ENCODE measurements around the gene THOC7.

Gene THOC7

DNA sequence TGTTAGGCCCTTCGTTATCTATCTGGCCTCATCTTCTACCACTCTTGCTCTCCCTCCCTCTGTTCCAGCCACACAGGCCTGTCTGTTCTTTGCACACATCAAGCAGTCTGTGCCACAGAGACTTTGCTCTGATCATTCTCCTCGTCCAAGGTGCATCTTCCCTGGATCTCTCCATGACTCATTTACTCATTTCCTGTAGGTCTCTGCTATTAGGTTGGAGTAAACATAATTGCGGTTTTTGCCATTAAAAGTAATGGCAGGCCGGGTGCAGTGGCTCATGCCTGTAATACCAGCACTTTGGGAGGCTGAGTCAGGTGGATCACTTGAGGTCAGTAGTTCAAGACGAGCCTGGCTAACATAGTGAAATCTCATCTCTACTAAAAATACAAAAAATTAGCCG is 54.0 kb downstream of the THOC7 start:
- Histone ChIP-seq H3K27ac (ENCODE audit: insufficient read depth, low read length, poor library complexity, severe bottlenecking) (no peak overlapping the region), H3K4me3 (ENCODE audit: insufficient read depth, low read depth, low read length, poor library complexity, severe bottlenecking) (no peak overlapping the region), H3K36me3 (ENCODE audit: control insufficient read depth, insufficient read depth, low read length) (no peaks in the 10 kb centered on the region), H3K9me3 (ENCODE audit: control insufficient read depth, low read length) (no peaks in the 10 kb centered on the region), H3K27me3 (replicated peaks; ENCODE audit: control insufficient read depth, insufficient read depth, low read length, poor library complexity, severe bottlenecking) (no peaks in the 10 kb centered on the region), H3K4me1 (ENCODE audit: control insufficient read depth, insufficient read depth, low read length, poor library complexity, severe bottlenecking) (no peaks in the 10 kb centered on the region)
- DNase-seq, result no peak

DNA sequence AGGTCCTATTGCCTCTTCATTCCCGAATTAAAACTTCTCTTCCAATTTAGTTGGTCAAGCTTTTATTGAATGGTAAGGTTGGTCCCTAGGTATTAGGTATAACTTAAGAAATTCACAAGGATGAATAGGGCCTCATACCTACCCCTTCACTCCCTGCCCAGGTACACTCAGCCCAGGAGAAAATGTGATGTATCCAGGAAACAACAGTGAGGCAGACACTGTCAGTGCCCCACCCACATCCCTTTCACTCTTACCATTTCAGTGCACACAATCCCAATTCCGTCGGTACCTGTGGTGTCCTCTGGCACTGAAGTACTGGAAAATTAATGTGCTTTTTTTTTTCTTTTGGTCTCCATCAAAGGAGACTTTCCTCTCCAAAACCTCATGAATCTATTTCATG is 55.0 kb downstream of the THOC7 start:
- no peak overlapping the region for H3K4me3 ChIP-seq (ENCODE audit: insufficient read depth, low read depth, low read length, poor library complexity, severe bottlenecking)
- H3K4me1 ChIP-seq (ENCODE audit: control insufficient read depth, insufficient read depth, low read length, poor library complexity, severe bottlenecking), result no peaks in the 10 kb centered on the region
- H3K36me3 ChIP-seq (ENCODE audit: control insufficient read depth, insufficient read depth, low read length), result no peaks in the 10 kb centered on the region

DNA sequence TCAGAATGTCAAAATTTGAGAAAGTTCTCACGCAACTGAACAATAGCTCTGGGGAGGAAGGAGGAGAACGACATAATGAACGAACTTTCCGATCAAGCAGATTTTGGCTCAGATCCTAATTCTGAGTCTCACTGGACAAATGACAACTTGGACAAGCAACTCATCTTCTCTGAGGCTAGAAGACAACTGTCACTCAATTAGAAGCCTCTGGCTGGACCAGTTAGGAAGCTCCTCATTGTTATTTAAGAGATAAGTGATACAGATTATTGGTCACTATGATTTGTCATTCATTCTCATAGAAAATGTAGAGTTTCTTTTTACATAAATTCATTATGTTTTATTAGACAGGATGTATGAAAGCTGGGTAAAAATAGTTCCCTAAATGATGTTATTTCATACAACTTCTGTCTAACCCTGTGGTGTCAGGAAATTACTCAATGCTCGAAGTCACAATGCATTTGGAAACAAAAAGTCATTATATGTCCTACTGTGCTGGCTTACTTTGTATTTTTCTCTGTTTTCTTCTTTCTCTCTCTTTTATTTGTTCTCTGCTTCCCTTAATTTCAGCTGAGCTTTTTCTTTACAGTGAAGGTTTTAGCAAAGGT is 55.5 kb downstream of the THOC7 start:
- Histone ChIP-seq H3K27me3 (replicated peaks; ENCODE audit: control insufficient read depth, insufficient read depth, low read length, poor library complexity, severe bottlenecking) (no peaks in the 10 kb centered on the region), H3K9me3 (ENCODE audit: control insufficient read depth, low read length) (no peaks in the 10 kb centered on the region), H3K4me1 (ENCODE audit: control insufficient read depth, insufficient read depth, low read length, poor library complexity, severe bottlenecking) (no peaks in the 10 kb centered on the region), H3K36me3 (ENCODE audit: control insufficient read depth, insufficient read depth, low read length) (no peaks in the 10 kb centered on the region), H3K27ac (ENCODE audit: insufficient read depth, low read length, poor library complexity, severe bottlenecking) (no peak overlapping the region), H3K4me3 (ENCODE audit: insufficient read depth, low read depth, low read length, poor library complexity, severe bottlenecking) (no peak overlapping the region)
- DNase-seq, result no peak

More for the DNA sequence above, 55.0 kb downstream of the THOC7 start:
- no peak overlapping the region for H3K27ac ChIP-seq (ENCODE audit: insufficient read depth, low read length, poor library complexity, severe bottlenecking)
- no peaks in the 10 kb centered on the region for H3K27me3 ChIP-seq (replicated peaks; ENCODE audit: control insufficient read depth, insufficient read depth, low read length, poor library complexity, severe bottlenecking)
- DNase-seq, result no peak
- H3K9me3 ChIP-seq (ENCODE audit: control insufficient read depth, low read length), result no peaks in the 10 kb centered on the region

DNA sequence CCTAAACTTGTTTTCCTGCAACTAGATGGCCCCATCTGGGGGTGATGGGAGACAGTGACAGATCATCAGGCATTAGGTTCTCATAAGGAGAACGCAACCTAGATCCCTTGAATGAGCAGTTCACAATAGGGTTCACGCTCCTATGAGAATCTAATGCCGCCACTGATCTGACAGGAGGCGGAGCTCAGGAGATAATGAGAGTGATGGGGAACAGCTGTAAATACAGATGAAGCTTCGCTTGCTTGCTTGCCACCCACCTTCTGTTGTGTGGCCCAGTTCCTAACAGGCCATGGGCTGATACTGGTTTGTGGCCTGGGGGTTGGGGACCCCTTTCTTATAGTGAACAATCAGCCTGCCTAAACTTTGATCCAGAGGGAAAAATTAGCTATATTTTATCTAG is 59.7 kb downstream of the THOC7 start:
- Histone ChIP-seq H3K4me3 (ENCODE audit: insufficient read depth, low read depth, low read length, poor library complexity, severe bottlenecking) (no peak overlapping the region), H3K9me3 (ENCODE audit: control insufficient read depth, low read length) (no peaks in the 10 kb centered on the region), H3K4me1 (ENCODE audit: control insufficient read depth, insufficient read depth, low read length, poor library complexity, severe bottlenecking) (no peaks in the 10 kb centered on the region), H3K27ac (ENCODE audit: insufficient read depth, low read length, poor library complexity, severe bottlenecking) (no peak overlapping the region), H3K36me3 (ENCODE audit: control insufficient read depth, insufficient read depth, low read length) (no peaks in the 10 kb centered on the region), H3K27me3 (replicated peaks; ENCODE audit: control insufficient read depth, insufficient read depth, low read length, poor library complexity, severe bottlenecking) (no peaks in the 10 kb centered on the region)
- DNase-seq, result no peak

DNA sequence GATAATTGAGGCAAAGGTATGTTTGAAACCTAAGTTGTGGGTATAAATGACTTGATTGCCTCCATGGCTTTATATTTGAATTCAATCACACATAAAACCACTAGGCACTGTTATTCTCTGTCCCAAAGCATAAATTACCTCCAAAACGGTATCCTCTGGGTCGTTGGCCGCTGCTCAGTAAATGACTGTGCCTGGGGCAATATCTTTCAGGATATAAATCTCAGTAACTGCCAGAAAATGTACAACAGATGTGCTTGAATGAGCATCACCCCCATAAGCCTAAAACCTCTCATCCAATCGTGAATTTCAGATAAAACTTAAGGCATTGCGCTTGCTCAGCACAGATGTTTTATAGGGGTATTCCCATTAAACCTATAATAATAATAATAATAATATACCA is 63.5 kb downstream of the THOC7 start:
- H3K36me3 ChIP-seq (ENCODE audit: control insufficient read depth, insufficient read depth, low read length), result no peaks in the 10 kb centered on the region
- no peak overlapping the region for H3K4me3 ChIP-seq (ENCODE audit: insufficient read depth, low read depth, low read length, poor library complexity, severe bottlenecking)
- no peak for DNase-seq
- no peak overlapping the region for H3K27ac ChIP-seq (ENCODE audit: insufficient read depth, low read length, poor library complexity, severe bottlenecking)
- H3K4me1 ChIP-seq (ENCODE audit: control insufficient read depth, insufficient read depth, low read length, poor library complexity, severe bottlenecking), result no peaks in the 10 kb centered on the region
- no peaks in the 10 kb centered on the region for H3K9me3 ChIP-seq (ENCODE audit: control insufficient read depth, low read length)
- no peaks in the 10 kb centered on the region for H3K27me3 ChIP-seq (replicated peaks; ENCODE audit: control insufficient read depth, insufficient read depth, low read length, poor library complexity, severe bottlenecking)

DNA sequence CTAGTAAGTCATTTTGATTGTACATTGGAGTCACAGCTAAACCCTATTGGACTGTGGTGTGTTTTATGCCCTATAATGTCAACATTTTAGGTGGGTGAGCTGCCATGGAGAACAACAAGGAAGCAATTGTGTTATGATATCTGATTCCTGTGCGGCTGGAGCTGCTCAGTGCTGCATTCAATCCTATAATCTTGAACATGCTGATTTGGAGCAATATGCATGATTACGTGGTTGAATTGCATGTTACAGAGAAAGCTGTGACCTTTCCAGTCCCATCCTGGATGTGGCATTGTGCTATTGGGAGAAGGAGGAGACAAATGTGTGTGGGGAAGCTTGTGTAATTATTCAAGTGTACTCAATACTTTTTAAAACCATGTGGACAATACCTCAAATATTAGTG is 64.7 kb downstream of the THOC7 start:
- H3K36me3 ChIP-seq (ENCODE audit: control insufficient read depth, insufficient read depth, low read length), result no peaks in the 10 kb centered on the region
- H3K27ac ChIP-seq (ENCODE audit: insufficient read depth, low read length, poor library complexity, severe bottlenecking), result no peak overlapping the region
- no peak for DNase-seq
- no peaks in the 10 kb centered on the region for H3K9me3 ChIP-seq (ENCODE audit: control insufficient read depth, low read length)
- no peaks in the 10 kb centered on the region for H3K27me3 ChIP-seq (replicated peaks; ENCODE audit: control insufficient read depth, insufficient read depth, low read length, poor library complexity, severe bottlenecking)
- no peaks in the 10 kb centered on the region for H3K4me1 ChIP-seq (ENCODE audit: control insufficient read depth, insufficient read depth, low read length, poor library complexity, severe bottlenecking)
- no peak overlapping the region for H3K4me3 ChIP-seq (ENCODE audit: insufficient read depth, low read depth, low read length, poor library complexity, severe bottlenecking)

DNA sequence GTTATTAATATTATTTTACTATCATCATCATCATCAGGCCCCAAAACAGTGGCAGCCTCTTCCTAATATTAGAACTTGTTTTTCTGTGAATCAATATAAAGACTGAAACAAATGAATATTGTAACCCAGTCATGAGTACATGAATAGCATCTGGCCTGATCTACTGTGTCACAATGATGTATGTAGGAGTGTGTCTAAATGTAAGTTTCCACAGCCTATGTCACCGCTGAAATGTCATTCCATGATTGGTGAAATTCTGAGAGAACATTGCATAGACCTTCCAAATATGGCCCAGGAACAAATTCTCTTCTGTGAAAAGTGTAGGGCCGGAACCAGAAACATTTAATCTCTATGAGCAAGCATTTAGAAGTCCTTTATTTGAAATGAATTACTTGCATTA is 65.1 kb downstream of the THOC7 start:
- no peak overlapping the region for H3K4me3 ChIP-seq (ENCODE audit: insufficient read depth, low read depth, low read length, poor library complexity, severe bottlenecking)
- no peak for DNase-seq
- no peak overlapping the region for H3K27ac ChIP-seq (ENCODE audit: insufficient read depth, low read length, poor library complexity, severe bottlenecking)
- H3K36me3 ChIP-seq (ENCODE audit: control insufficient read depth, insufficient read depth, low read length), result no peaks in the 10 kb centered on the region
- no peaks in the 10 kb centered on the region for H3K27me3 ChIP-seq (replicated peaks; ENCODE audit: control insufficient read depth, insufficient read depth, low read length, poor library complexity, severe bottlenecking)
- H3K9me3 ChIP-seq (ENCODE audit: control insufficient read depth, low read length), result no peaks in the 10 kb centered on the region
- H3K4me1 ChIP-seq (ENCODE audit: control insufficient read depth, insufficient read depth, low read length, poor library complexity, severe bottlenecking), result no peaks in the 10 kb centered on the region

DNA sequence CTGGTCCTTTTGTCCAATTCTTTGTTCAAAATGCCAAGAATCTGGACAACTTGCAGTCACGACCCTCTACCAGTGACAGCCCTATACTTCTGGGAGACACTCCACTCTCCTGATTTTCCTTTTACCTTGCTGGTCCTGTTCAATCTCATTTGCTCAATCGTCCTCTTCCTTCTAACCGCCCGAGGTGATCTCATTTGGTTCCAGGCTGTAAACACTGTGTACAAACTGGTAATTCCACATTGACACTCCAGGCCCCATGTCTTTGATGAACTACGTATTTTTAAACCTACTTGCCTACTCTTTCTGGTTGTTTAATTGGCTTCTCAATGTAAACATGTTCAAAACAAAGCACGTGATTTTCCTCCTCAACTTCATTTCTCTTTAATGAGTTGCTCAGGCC is 68.2 kb downstream of the THOC7 start:
- no peaks in the 10 kb centered on the region for H3K9me3 ChIP-seq (ENCODE audit: control insufficient read depth, low read length)
- no peaks in the 10 kb centered on the region for H3K27me3 ChIP-seq (replicated peaks; ENCODE audit: control insufficient read depth, insufficient read depth, low read length, poor library complexity, severe bottlenecking)
- H3K4me3 ChIP-seq (ENCODE audit: insufficient read depth, low read depth, low read length, poor library complexity, severe bottlenecking), result no peak overlapping the region
- H3K4me1 ChIP-seq (ENCODE audit: control insufficient read depth, insufficient read depth, low read length, poor library complexity, severe bottlenecking), result no peaks in the 10 kb centered on the region
- H3K27ac ChIP-seq (ENCODE audit: insufficient read depth, low read length, poor library complexity, severe bottlenecking), result no peak overlapping the region
- H3K36me3 ChIP-seq (ENCODE audit: control insufficient read depth, insufficient read depth, low read length), result no peaks in the 10 kb centered on the region
- DNase-seq, result no peak

DNA sequence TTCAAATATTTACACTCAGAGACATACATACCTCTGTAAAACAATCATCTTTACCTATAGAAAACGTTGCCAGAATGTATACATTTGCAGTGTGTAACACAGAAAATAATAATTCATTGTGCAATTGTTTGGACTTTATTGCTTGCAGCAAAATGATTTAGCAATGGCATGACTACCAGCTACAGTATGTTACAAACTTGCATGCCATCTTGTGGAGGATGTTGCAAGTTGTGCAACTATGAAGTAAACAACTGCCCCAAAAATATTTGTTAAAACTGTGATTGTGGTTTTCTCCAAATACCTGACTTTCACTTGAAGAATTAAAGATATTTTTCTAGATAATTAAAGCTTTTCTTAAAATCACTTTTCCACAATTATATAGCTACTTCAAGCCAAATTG is 71.6 kb downstream of the THOC7 start:
- Histone ChIP-seq H3K9me3 (ENCODE audit: control insufficient read depth, low read length) (no peaks in the 10 kb centered on the region), H3K4me3 (ENCODE audit: insufficient read depth, low read depth, low read length, poor library complexity, severe bottlenecking) (no peak overlapping the region), H3K36me3 (ENCODE audit: control insufficient read depth, insufficient read depth, low read length) (no peaks in the 10 kb centered on the region), H3K4me1 (ENCODE audit: control insufficient read depth, insufficient read depth, low read length, poor library complexity, severe bottlenecking) (no peaks in the 10 kb centered on the region), H3K27ac (ENCODE audit: insufficient read depth, low read length, poor library complexity, severe bottlenecking) (no peak overlapping the region), H3K27me3 (replicated peaks; ENCODE audit: control insufficient read depth, insufficient read depth, low read length, poor library complexity, severe bottlenecking) (no peaks in the 10 kb centered on the region)
- DNase-seq, result no peak

All from effector memory CD4-positive, alpha-beta T cell (primary cell).